ENCODE measurements around the gene GPX6. TPM values are rescaled to one million over a fixed set of nuclear protein-coding genes. Genes with fewer than 3 reads are reported as not detected.
"Not testable (repeated sequence)": the region's sequence is repeated elsewhere in the genome, so short reads cannot be mapped to it uniquely, and the experiment has no call there.

Gene GPX6
- total RNA-seq, 1 donor from 2014 or later: not detected

DNA sequence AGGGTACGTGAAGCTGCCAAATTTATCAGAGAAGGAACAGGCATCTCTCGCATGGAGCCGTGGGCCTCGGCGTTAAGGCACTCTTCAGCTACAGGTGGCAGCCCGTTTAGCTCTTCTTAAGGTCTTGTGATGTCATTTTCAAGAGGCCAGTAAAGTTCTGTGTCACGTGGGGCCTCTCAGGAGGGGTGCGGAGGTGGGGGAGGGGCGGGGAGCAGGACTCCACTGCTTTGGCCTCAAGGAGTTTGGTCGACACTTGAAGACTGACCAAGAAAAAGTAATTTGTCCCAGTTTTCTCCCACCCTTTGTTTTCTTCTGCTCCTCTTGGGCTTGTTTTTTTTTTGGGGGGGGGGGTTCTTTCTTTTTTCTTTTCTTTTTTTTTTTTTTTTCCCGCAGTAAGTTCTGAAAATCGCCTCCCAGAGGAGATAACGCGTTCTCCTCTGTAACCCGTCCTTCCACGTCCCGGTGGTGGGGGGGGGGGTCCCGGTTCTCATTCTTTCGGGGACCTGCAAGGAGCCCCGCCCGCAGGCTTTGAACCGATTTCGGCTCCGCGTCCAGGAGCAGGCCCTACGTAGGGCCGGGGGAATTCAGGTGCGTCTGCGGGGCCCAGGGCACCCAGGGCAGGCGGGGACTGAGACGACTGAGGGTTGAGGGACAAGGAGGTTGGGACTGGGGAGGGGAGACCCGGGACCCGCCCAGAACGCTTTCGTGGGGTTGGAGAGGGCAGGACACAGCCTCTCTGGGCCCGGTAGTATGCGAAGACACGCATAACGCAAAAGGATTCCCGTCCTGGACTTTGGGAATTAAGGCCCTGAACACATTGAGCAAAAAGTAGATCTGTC, 26.0 kb downstream of the GPX6 start:
- DNase-seq (ENCODE audit: low spot score) (peak; percentile 67), ATAC-seq (peak; percentile 96)
- intact Hi-C loops (cut with DNase I): no loop called here

DNA sequence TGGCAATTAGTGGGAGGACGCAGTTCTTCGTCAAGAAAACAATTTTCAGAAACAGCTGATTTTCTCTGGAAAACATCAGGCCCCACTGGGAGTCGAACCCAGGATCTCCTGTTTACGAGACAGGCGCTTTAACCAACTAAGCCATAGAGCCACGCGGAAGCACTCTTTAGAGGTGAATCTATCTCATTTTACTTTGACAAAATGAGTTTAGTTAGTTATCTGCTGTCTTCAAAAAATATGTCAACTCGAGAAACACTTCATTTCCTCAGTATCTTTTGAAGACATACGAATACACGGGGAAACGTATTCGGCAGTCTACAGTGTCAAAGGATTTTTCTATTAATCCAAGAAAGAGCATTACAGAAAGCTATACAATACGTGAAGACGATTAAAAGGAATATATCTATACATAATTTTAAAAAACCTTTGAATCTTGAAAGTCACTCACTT, 26.7 kb downstream of the GPX6 start:
- DNase-seq (ENCODE audit: low spot score) (no peak), ATAC-seq (peak; percentile 64)
- intact Hi-C loops (cut with DNase I): no loop called here

DNA sequence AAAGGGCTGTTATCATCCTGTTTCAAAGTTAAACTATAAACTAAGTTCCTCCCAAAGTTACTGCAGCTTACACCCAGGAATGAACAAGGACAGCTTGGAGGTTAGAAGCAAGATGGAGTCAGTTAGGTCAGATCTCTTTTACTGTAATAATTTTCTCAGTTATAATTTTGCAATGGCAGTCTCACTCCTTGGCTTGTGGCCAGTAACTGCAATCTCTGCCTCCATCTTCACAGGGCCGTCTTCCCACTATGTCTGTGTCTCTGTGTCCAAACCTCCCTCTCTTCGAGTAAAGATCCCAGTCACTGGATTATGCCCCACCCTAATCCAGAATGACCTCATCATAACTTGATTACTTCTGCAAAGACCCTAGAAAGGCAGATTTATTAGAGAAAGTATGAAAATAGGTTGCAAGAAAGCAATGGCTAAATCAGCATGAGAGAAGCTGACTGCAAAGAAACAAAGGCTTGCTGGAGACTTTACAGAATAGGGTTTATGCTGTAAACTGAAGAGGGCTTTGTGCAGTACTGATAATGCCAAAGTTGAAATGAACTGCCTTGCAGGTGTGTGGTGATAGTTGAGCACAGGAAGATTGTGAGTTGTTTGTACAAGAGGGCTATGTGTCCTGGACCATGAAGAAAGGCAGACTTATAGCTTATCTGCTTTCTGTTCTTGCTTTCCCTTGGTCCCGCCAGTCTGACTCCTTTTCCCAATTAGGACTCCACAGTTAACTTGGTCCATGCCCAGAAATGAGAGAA, 28.4 kb downstream of the GPX6 start:
- intact Hi-C loops (cut with DNase I): no loop called here
- DNase-seq (ENCODE audit: low spot score): no peak
- ATAC-seq: no peak

GRCh38 chr6:28486533-28486932, 29.1 kb downstream of the GPX6 start:
- no peak for ATAC-seq
- intact Hi-C loops (cut with DNase I): no loop called here
- DNase-seq (ENCODE audit: low spot score): no peak

DNA sequence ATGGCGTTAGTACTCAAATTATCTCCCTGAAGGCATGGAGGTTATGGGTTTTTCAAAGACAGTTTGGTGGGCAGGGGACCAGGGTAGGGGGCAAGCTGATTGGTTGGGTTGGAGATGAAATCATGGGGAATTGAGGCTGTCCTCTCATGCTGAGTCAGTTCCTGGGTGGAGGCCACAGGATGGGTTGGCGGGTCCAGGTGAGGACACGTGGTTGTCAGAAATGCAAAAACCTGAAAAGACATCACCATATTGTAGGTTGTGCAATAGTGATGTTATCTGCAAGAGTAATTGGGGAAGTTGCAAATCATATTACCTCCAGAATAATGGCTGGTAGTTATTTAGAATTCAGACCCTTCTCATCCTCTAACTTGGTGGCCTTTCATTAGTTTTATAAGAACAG, 30.1 kb downstream of the GPX6 start:
- no peak for ATAC-seq
- intact Hi-C loops (cut with DNase I): no loop called here
- no peak for DNase-seq (ENCODE audit: low spot score)

GRCh38 chr6:28480253-28480932, 35.2 kb downstream of the GPX6 start:
- intact Hi-C loops (cut with DNase I): no loop called here
- no peak for DNase-seq (ENCODE audit: low spot score)
- ATAC-seq: no peak

- intact Hi-C loops (cut with DNase I): no loop called here
- ATAC-seq: no peak
- no peak for DNase-seq (ENCODE audit: low spot score)
Observed at GRCh38 chr6:28478518-28478917, 37.1 kb downstream of the GPX6 start.

- DNase-seq (ENCODE audit: low spot score) (no peak), ATAC-seq (no peak)
- intact Hi-C loops (cut with DNase I): no loop called here
Observed at GRCh38 chr6:28474441-28475219, 41.0 kb downstream of the GPX6 start.

DNA sequence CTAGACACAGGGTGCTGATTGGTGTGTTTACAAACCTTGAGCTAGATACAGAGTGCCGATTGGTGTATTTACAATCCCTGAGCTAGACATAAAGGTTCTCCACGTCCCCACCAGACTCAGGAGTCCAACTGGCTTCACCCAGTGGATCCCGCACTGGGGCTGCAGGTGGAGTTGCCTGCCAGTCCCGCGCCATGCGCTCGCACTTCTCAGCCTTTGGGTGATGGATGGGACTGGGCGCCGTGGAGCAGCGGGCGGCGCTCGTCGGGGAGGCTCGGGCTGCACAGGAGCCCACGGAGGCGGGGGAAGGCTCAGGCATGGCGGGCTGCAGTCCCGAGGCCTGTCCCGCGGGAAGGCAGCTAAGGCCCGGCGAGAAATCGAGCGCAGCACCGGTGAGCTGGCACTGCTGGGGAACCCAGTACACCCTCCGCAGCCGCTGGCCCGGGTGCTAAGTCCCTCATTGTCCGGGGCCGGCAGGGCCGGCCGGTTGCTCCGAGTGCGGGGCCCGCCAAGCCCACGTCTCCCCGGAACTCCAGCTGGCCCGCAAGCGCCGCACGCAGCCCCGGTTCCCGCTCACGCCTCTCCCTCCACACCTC, 46.3 kb downstream of the GPX6 start:
- intact Hi-C loops (cut with DNase I); ATAC-seq; DNase-seq (ENCODE audit: low spot score): not testable (repeated sequence)

DNA sequence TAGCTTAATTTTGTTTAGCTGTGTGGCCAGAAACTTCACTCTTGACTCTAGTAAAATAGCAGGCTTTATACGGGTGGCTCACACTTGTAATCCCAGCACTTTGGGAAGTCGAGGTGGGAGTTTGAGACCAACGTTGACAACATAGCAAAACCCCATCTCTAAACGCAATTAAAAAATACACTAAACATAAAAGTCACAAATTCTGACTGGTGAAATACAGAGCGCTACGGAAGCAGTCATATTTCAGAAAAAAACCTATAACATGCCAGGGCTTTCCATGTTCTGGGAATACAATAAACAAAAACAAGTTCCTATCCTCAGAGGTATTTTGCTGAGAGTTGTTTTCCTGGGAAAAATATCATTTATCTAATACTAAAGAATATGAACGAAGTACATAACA, 47.5 kb downstream of the GPX6 start:
- ATAC-seq (no peak), DNase-seq (ENCODE audit: low spot score) (no peak)
- intact Hi-C loops (cut with DNase I): no loop called here

- intact Hi-C loops (cut with DNase I): no loop called here
- DNase-seq (ENCODE audit: low spot score) (no peak), ATAC-seq (no peak)
Observed at GRCh38 chr6:28462401-28462800, 53.2 kb downstream of the GPX6 start.

DNA sequence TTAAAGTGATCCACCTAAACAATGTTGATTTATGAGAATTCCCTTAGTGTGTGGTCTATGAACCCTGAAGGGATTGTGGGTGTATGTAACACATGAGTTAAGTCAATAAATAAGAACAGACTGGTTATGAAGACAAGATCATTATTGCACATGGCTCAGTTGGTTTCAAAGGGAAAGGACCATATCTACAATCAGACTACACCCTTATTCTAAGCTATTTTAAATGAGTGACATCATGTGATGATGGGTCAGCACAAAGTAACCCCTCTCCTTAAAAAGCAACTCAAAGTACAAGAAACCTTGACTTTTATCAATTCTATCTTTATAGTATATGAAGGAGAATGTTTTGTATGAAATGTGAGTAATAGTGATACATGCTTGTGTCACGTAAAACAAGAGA, 57.0 kb downstream of the GPX6 start:
- intact Hi-C loops (cut with DNase I): no loop called here
- no peak for ATAC-seq

More for the DNA sequence above, 57.0 kb downstream of the GPX6 start:
- no peak for DNase-seq (ENCODE audit: low spot score)

Other genes starting within 250 kb of the GPX6 start
- 19.3 TPM for gene ZSCAN26, start 248.7 kb downstream of the GPX6 start, total RNA-seq
- 4.9 TPM for gene PGBD1, start 234.2 kb downstream of the GPX6 start, total RNA-seq
- gene ZSCAN31, start 179.6 kb downstream of the GPX6 start, total RNA-seq: 17.4 TPM
- 7.8 TPM for gene ZKSCAN3, start 165.8 kb downstream of the GPX6 start, total RNA-seq
- gene ZSCAN12, start 116.0 kb downstream of the GPX6 start, total RNA-seq: 7.3 TPM
- gene ZSCAN23, start 72.3 kb downstream of the GPX6 start, total RNA-seq: 6.5 TPM
- not detected for gene GPX5, start 10.1 kb upstream of the GPX6 start, total RNA-seq